Chondrocyte (in vitro differentiated cells): Measurements from ENCODE around the gene EXOSC7. TPM values are rescaled to one million over a fixed set of nuclear protein-coding genes. Genes with fewer than 3 reads are reported as not detected.

ENCODE experiments used
- DNase-seq: peaks from one replicate; pipeline ENCODE4 v3.0.0; 2021; ENCODE audit warnings: mixed read lengths, low spot score
- H3K27ac Mint-ChIP-seq: one replicate; pipeline ENCODE4 v1.8.0; 2021; ENCODE audit warnings: mild to moderate bottlenecking, moderate library complexity, mixed read lengths; ENCODE audit not compliant: unreplicated experiment
- H3K27me3 Mint-ChIP-seq: 2 replicates; pipeline ENCODE4 v1.8.0; 2021; ENCODE audit warnings: low read depth, mixed read lengths
- H3K36me3 Mint-ChIP-seq: 2 replicates; pipeline ENCODE4 v1.8.0; 2021; ENCODE audit warnings: low read depth, mixed read lengths
- H3K4me1 Mint-ChIP-seq: 2 replicates; pipeline ENCODE4 v1.8.0; 2021; ENCODE audit warnings: low read depth, mild to moderate bottlenecking, mixed read lengths
- H3K4me3 Mint-ChIP-seq: one replicate; pipeline ENCODE4 v1.8.0; 2021; ENCODE audit warnings: mild to moderate bottlenecking, moderate library complexity, mixed read lengths; ENCODE audit not compliant: unreplicated experiment
- H3K9me3 Mint-ChIP-seq: 2 replicates; pipeline ENCODE4 v1.8.0; 2021; ENCODE audit warnings: low read depth, mixed read lengths
- total RNA-seq: library from RNA; stranded (reverse); gene quantifications from 3 replicates; pipeline ENCODE4 v1.2.1, GENCODE V29; 2021
- TF ChIP-seq, protein P1 (sequence below): fragments of 200-600 bp; sonication (generic); IDR thresholded peaks from 2 replicates; pipeline ENCODE4 v1.5.0; 2021; ENCODE audit warnings: antibody characterized with exemption, mild to moderate bottlenecking, moderate library complexity

The EXOSC7 gene
- total RNA-seq, 1 donor from 2014 or later, result 29.1 TPM

DNA sequence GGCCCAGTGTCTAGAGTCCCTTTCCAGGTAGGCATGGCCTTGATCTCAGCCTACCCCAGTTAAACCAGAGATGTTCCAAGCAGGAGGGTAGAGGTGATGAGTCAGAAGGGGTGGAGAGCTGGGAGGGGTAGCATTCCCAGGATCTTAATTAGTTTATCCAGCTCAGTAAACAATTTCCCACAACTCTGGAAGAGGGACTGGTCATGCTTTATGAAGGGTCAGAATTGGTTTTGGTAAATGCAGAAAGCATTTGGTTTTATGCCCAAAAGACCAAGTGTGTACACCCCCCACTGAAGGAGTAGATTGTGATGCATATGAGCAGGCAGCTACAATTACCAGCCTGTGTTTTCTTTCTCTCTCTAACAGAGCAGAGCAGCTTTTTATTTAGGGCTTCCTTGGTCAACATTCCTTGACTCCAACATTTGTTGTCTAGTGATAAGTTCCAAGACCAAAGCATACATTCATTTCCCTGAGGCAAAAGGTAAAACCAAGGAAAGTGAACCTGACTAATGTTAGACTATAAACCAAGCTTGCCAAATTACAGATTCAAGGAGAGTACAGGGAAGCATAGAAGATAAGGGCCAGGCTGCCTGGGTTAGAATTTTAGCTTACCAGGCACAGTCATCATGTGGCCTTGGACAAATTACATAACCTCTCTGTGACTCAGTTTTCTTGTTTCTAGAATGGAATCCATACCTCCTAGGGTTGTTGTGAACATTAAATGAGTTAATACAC, 17.6 kb downstream of the EXOSC7 start:
- Mint-ChIP-seq H3K4me1 (peaks cover 43% of the 10 kb centered on the region), H3K27ac (peak overlapping the region; percentile 20), H3K4me3 (no peak overlapping the region), H3K27me3 (no peaks in the 10 kb centered on the region), H3K9me3 (no peaks in the 10 kb centered on the region), H3K36me3 (peaks cover 18% of the 10 kb centered on the region)
- TF ChIP-seq, protein P1, sequence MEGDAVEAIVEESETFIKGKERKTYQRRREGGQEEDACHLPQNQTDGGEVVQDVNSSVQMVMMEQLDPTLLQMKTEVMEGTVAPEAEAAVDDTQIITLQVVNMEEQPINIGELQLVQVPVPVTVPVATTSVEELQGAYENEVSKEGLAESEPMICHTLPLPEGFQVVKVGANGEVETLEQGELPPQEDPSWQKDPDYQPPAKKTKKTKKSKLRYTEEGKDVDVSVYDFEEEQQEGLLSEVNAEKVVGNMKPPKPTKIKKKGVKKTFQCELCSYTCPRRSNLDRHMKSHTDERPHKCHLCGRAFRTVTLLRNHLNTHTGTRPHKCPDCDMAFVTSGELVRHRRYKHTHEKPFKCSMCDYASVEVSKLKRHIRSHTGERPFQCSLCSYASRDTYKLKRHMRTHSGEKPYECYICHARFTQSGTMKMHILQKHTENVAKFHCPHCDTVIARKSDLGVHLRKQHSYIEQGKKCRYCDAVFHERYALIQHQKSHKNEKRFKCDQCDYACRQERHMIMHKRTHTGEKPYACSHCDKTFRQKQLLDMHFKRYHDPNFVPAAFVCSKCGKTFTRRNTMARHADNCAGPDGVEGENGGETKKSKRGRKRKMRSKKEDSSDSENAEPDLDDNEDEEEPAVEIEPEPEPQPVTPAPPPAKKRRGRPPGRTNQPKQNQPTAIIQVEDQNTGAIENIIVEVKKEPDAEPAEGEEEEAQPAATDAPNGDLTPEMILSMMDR, result no peak
- no peak for DNase-seq

- peaks cover 39% of the 10 kb centered on the region for H3K4me1 Mint-ChIP-seq
- TF ChIP-seq, protein P1, result no peak
These were observed 19.2 kb downstream of the EXOSC7 start for GRCh38 chr3:44995142-44995770.

GRCh38 chr3:44996556-44996969, 20.5 kb downstream of the EXOSC7 start:
- H3K36me3 Mint-ChIP-seq, result peaks cover 32% of the 10 kb centered on the region
- no peak for DNase-seq
- TF ChIP-seq, protein P1, result no peak
- no peaks in the 10 kb centered on the region for H3K9me3 Mint-ChIP-seq
- H3K4me3 Mint-ChIP-seq, result no peak overlapping the region
- H3K4me1 Mint-ChIP-seq, result peaks cover 39% of the 10 kb centered on the region
- no peaks in the 10 kb centered on the region for H3K27me3 Mint-ChIP-seq
- peak overlapping the region; percentile 13 for H3K27ac Mint-ChIP-seq

More at GRCh38 chr3:44995142-44995770, 19.2 kb downstream of the EXOSC7 start:
- DNase-seq, result no peak
- peaks cover 30% of the 10 kb centered on the region for H3K36me3 Mint-ChIP-seq
- H3K9me3 Mint-ChIP-seq, result no peaks in the 10 kb centered on the region
- H3K4me3 Mint-ChIP-seq, result no peak overlapping the region
- H3K27me3 Mint-ChIP-seq, result no peaks in the 10 kb centered on the region
- peak overlapping the region; percentile 75 for H3K27ac Mint-ChIP-seq

DNA sequence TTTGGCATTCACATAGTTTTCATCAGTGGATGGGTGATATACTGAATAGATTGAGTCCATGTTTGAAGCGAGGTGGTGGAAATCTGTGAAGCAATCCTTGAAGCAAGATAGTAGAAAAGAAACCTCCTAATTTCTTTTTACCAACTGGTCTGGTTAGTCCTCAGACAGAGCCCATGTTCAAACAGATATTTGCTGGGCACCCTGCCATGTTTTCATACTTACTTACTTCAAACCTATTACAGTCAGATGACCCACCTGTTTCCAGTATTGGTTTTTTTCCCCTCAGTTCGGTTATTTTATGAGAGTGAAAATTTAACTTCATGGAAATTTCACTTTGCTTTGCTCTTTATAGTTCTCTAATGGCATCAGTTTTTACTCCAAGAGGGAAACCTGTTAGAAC, 23.7 kb downstream of the EXOSC7 start:
- Mint-ChIP-seq H3K9me3 (peaks cover 6% of the 10 kb centered on the region), H3K27ac (no peak overlapping the region), H3K4me1 (peaks cover 16% of the 10 kb centered on the region), H3K27me3 (no peaks in the 10 kb centered on the region), H3K4me3 (no peak overlapping the region), H3K36me3 (peaks cover 46% of the 10 kb centered on the region)
- TF ChIP-seq, protein P1, result no peak
- no peak for DNase-seq

DNA sequence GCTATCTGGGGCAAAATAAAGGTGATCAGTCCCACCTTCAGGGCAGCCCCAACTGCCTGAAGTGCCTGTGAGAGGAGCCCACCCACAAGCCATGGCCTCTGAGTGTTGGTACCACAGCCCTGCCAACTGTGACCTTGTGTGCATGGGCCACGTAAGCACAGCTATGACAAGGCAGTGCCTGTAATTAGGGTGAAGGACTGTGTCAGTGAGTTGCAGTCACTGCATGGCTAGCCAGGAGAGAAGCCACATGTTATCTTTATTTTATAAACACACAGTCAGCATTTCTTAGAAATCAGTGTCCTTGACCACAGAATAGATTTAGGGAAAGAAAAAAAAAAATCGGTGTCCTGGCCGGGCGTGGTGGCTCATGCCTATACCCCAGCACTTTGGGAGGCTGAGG, 24.8 kb downstream of the EXOSC7 start:
- Mint-ChIP-seq H3K27ac (no peak overlapping the region), H3K9me3 (peaks cover 9% of the 10 kb centered on the region), H3K4me3 (no peak overlapping the region), H3K27me3 (no peaks in the 10 kb centered on the region), H3K36me3 (peaks cover 56% of the 10 kb centered on the region), H3K4me1 (peaks cover 5% of the 10 kb centered on the region)
- DNase-seq, result no peak
- TF ChIP-seq, protein P1, result no peak
